ENCODE results near the gene CDS2. TPM values are rescaled to one million over a fixed set of nuclear protein-coding genes. Genes with fewer than 3 reads are reported as not detected.

Gene CDS2
- total RNA-seq, 4 donors from 2014 or later: 12.3 to 16.9 (median 14.7) TPM

GRCh38 chr20:5143851-5144250 is 17.0 kb downstream of the CDS2 start:
- no peak overlapping the region for H3K4me3 ChIP-seq (ENCODE audit: low read depth, poor library complexity, severe bottlenecking)
- intact Hi-C loops (cut with DNase I; ENCODE audit: low total_unique reads): no loop called here
- no peak for DNase-seq (ENCODE audit: low spot score in 2 of 2)
- TF ChIP-seq POLR2A (IDR thresholded peaks at IDR 0.05) (no peak), CTCF (IDR thresholded peaks at IDR 0.05) (no peak)
- WGBS, 2 donors: 89 to 96% methylated on average over 5 of the region's 5 CpGs

DNA sequence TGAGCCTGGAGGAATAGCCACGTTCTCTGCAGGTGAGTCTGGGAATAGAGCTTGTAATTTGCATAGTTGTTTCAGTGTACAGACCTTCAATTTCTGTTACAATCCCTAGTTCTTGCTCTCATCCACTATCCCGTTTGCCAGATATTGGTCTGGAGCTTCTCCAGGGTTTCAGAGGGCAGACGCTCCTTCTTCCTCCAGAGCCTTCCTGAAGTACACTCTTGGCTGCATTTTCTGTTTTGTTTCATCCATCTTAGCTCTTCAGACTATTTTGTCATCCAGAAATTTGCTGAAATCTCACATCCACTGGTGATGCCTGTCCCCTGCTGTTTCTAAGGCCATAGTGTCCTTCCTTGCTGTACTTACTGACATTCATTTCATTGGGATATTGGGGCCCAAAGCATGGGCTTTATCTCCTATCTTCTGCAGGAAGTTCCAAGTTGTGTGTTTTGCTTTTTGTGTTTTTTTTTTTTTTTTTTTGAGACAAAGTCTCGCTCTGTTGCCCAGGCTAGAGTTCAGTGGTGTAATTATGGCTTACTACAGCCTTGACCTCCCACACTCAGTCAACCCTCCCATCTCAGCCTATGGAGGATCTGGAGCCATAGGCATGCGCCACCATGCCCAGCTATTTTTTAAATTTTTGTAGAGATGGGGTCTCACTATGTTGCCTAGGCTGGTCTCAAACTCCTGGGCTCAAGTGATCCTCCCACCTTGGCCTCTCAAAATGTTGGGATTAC is 18.7 kb downstream of the CDS2 start:
- H3K4me3 ChIP-seq (ENCODE audit: low read depth, poor library complexity, severe bottlenecking): no peak overlapping the region
- 75 to 87% methylated on average over 5 of the region's 5 CpGs for WGBS, 2 donors
- TF ChIP-seq CTCF (IDR thresholded peaks at IDR 0.05) (no peak), POLR2A (IDR thresholded peaks at IDR 0.05) (no peak)
- no peak for DNase-seq (ENCODE audit: low spot score in 2 of 2)
- intact Hi-C loops (cut with DNase I; ENCODE audit: low total_unique reads): no loop called here

- intact Hi-C loops (cut with DNase I; ENCODE audit: low total_unique reads): no loop called here
- DNase-seq (ENCODE audit: low spot score in 2 of 2): peak in 1 of 2 donors; percentile 23
- no peak for TF ChIP-seq POLR2A (IDR thresholded peaks at IDR 0.05)
- no peak for TF ChIP-seq CTCF (IDR thresholded peaks at IDR 0.05)
- H3K4me3 ChIP-seq (ENCODE audit: low read depth, poor library complexity, severe bottlenecking): no peak overlapping the region
- 91 to 94% methylated on average over 6 of the region's 6 CpGs for WGBS, 2 donors
These were observed 19.4 kb downstream of the CDS2 start for GRCh38 chr20:5146099-5146668.

GRCh38 chr20:5146871-5147592 is 20.2 kb downstream of the CDS2 start:
- no peak overlapping the region for H3K4me3 ChIP-seq (ENCODE audit: low read depth, poor library complexity, severe bottlenecking)
- peak in 1 of 2 donors; percentile 8 for DNase-seq (ENCODE audit: low spot score in 2 of 2)
- no peak for TF ChIP-seq POLR2A (IDR thresholded peaks at IDR 0.05)
- no peak for TF ChIP-seq CTCF (IDR thresholded peaks at IDR 0.05)
- intact Hi-C loops (cut with DNase I; ENCODE audit: low total_unique reads): no loop called here
- WGBS, 2 donors: 75 to 78% methylated on average over 2 of the region's 2 CpGs

DNA sequence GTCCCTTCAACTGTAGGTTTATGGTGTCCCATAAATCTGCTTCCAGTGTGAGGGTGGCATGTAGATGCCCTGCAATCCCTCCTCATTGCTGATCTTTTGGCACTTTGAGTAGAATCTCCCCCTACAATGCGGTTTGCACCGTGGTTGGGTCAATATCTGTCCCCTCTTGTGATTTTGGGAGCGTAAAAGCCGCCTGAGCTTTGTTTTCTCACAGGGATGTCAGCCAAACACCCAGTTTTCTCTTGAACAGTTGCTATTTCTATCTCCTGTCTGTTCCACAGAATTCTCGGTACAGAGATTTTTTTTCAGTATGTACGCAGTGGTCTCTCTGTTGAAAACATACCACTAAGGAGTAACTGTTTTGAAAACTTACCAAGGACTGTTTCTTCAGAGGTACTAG is 21.8 kb downstream of the CDS2 start:
- intact Hi-C loops (cut with DNase I; ENCODE audit: low total_unique reads): no loop called here
- no peak for TF ChIP-seq CTCF (IDR thresholded peaks at IDR 0.05)
- TF ChIP-seq POLR2A (IDR thresholded peaks at IDR 0.05): no peak
- H3K4me3 ChIP-seq (ENCODE audit: low read depth, poor library complexity, severe bottlenecking): no peak overlapping the region
- 80 to 82% methylated on average over 6 of the region's 6 CpGs for WGBS, 2 donors
- peak in 1 of 2 donors; percentile 36 for DNase-seq (ENCODE audit: low spot score in 2 of 2)

All from lower leg skin (tissue), 4 donors.